ENCODE measurements around the gene FJX1. TPM values are rescaled to one million over a fixed set of nuclear protein-coding genes. Genes with fewer than 3 reads are reported as not detected.
"Not testable (repeated sequence)": the region's sequence is repeated elsewhere in the genome, so short reads cannot be mapped to it uniquely, and the experiment has no call there.

FJX1 gene
- polyA plus RNA-seq, 4 donors: 15.6 to 21.0 (median 17.8) TPM

DNA sequence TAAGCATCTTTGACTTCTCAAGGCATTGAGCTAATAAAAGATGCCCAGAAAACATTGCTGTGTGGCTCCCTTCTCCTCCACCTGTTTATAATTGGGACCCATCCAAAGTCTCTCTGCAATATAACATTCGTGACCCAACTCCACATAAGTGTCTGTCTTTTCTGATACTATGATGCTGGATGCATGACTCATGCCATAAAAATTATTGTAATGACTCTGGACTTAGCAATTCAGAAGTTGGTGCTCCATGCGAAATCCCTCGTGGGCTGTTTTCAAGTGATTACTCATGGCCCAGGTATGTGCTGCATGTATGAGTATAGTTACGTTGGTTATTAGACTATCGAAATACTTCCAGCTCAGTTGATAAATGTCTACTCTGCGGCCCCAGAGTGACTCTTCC, 11.7 kb downstream of the FJX1 start:
- no peak for DNase-seq (ENCODE audit: low read depth in 4 of 4, low spot score in 2 of 4)

DNA sequence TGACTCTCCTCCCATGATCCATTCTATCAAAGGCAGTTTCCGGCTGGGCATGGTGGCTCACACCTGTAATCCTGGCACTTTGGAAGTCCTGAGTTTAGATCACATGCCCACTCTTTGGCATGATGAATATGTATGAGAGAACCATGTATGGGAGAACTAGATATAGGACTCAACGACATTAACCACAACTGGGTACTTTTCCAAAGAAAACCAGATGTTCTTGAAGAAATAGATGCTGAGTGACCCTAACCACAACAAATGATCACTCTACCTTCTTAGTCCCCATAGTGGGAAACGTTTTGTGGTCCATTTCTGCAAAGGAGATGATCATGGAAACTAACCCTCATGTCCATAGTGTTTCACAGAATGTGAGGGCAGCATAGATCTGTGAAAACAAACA, 13.6 kb downstream of the FJX1 start:
- no peak for DNase-seq (ENCODE audit: low read depth in 4 of 4, low spot score in 2 of 4)

DNA sequence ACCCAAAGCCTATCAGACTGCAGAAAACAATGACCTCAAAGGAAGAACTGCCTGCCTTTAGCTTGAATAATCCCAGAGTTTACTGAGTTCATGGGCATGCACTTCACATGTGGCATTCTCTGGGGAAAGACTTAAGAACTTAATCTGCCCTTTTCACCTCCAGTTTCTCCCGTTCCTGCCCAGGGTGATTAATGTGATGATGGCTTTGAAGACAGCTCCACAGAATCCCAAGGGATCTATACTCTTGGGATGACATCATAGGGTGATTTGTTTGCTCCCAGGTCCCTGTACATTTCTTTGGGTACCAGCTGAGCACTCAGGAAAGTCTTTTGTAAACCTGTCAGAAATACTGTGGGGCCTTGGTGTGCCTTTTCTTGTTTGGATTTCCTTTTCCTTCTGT, 14.0 kb downstream of the FJX1 start:
- DNase-seq (ENCODE audit: low read depth in 4 of 4, low spot score in 2 of 4): no peak

DNA sequence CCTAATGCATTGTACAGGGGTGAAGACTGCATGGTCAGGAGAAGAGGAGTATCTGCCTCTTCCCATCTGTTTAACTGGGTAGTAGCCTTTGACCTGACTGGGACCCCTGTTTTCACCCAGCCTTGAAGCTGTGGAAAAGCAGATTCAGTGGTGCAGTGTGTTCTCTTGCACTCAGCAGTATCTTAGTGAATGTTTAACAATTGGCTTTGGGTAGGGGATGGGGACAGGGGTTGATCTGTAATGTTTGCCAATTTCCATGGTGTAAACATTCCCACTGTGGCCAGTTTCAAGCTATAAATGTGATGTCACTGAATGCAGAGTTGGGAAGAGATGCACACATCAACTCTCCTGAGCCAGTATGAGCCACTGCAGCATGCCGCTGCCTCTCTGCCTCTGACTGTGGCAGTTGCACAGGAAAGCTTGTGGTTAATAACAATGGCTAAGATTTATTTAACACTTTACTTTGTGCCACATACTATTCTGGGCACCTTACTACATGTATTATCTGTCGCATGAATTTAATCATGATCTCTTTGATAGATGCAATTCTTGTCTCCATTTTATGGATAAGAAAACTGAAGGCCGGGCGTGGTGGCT, 15.7 kb downstream of the FJX1 start:
- DNase-seq (ENCODE audit: low read depth in 4 of 4, low spot score in 2 of 4): no peak

DNA sequence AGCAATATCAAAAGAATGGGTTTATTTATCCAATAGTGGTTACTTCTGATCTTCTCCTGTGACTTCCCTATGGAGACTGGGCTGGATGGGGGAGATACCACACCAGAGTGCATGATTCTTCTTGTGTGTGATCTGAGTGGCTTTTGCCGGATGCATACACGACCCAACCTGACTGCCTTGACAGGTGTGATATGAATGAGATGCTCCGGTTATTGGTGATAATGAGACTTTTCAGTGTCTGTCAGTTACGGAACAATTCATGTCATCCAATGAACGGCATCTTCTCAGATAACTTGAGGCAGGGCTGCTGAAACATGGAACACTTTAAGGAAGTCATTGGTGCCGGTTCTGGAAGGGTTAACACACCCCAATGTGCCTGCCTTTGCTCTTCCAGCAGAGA, 17.7 kb downstream of the FJX1 start:
- no peak for DNase-seq (ENCODE audit: low read depth in 4 of 4, low spot score in 2 of 4)

DNA sequence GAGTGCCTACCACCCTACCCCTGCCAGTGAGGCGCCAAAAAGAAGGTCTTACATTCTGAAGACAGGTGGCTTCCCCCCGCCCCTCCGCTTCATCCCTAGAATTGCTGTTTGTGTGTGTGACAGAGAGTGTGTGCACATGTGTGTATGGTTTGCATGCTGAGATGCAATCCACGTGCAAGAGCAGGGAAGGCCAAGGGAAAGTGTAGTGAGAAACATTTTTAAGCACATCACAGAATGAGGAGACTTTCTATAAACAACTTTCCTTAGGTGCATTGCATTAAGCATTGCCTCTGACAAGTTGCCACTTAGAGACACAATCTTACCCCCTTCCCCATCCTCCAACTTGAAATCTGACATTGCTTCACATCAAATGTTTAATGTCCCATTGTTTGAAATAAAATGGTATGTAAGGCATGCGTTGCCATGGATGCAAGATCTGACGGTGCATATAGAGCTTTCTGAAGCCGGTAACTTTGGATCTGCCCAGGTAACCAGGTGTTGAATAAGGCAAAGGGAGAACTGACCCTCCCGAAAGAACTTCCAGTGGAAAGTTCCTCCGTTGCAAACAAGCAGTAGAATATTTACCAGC, 21.4 kb downstream of the FJX1 start:
- DNase-seq (ENCODE audit: low read depth in 4 of 4, low spot score in 2 of 4): no peak

DNA sequence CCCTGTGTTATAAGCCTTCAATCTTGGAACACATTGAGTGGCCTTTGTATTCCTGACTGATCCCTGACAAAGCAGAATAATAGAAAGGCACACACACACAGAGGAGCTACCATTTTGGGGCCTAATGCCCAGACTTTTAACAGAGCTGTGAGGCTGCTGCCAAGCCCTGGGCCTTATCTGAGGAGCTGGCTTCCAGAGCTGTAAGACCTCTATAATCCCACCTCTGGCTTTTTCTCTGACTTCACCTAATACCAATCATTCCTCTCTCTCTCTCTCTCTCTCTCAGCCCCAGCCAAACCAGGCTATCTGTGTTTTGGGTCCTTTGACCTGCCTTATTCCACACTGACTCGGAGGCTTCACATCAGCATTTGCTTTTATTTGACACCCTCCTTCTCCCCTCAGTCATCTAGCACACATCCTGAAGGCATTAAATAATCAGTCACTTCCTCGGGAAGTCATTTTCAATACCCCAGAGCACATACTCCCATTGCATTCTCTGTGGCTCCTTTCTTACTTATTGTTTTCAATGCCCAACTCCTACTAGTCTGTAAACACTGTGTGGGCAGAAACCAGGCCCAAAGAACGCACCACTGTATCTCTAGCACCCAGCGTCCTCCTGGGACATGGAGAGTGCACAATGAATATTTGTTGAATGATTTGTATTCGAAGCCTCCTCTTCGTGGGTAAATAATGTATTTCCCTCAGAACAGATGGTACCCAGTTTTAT, 23.1 kb downstream of the FJX1 start:
- DNase-seq (ENCODE audit: low read depth in 4 of 4, low spot score in 2 of 4): no peak

DNA sequence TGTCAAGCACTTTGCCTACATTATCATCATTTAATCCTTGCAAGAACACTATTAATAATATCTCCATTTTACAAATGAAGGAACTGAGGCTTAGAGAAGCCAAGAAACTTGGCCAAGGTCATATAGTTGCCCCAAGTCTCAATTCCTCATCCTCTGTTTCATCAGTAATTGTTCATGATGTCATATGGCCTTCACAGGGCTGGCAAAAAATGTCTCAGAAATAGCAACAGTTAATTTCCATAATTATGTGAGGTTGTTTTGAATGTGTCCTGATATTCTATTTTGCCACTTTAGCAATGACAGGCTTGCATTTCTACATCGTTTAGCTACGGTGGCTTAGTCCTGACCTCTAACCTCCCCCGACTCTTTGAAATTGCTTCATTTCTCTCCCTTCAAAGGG, 23.7 kb downstream of the FJX1 start:
- DNase-seq (ENCODE audit: low read depth in 4 of 4, low spot score in 2 of 4): no peak

DNA sequence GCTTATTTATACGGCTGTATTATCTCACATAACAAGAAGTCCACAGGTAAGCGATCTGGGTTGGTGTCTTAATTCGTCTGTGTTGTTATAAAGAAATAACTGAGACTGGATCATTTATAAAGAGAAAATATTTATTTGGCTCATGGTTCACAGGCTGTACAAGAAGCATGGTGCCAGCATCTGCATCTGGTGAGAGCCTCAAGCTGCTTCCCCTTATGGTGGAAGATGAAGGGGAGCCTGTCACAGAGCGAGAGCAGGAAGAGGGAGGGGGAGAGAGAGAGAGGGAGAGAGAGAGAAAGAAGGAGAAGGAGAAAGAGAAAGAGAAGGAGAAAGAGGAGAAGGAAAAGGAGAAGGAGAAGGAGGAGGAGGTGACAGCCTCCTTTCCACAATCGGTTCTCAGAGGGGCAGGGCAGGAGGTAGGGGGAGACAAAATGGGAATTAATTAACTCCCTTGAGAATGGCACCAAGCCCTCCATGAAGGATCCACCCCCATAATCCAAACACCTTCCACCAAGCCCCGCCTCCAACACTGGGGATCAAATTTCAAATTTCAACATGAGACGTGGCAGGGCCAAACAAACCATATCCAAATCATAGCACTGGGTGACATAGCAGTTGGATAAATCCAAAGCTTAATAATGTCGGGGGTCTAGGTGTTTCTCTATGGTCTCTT, 29.3 kb downstream of the FJX1 start:
- DNase-seq (ENCODE audit: low read depth in 4 of 4, low spot score in 2 of 4): no peak

DNA sequence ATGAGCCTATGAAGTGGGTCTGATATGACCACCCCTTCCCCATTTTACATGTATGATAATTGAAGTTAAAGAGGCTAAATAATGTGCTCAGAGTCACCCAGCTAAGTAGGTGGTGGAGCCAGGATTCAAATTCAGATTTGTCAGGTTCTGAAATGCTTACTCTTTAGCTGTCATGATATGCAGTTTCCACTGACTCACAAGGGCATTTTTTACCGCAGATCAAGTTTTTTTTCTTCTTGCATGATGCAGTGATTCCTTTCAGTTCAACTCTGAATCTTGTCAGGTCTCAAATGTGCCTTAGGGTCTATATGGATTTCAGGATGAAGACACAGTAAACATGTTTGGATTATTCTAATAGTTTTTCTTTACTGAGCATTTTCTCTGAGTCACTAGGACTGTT, 31.7 kb downstream of the FJX1 start:
- no peak for DNase-seq (ENCODE audit: low read depth in 4 of 4, low spot score in 2 of 4)

DNA sequence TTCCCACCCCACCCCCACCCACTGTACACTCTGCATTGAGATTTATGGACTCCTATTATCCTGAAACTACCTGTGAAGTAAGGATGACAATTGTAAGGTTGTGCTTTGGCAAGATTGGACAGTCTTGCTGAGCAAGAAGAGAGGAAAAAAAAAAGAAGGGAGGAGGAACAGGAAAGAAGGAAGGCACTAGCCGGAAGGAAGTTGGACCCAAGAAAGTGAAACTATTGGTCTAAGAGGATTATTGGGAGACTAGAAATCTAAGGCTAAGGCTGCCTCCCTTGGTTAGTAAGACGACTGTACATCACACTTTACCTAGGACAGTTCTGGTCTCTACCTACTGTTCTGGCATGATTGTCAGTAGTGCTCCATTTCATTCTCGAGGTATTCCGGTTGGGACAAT, 32.2 kb downstream of the FJX1 start:
- no peak for DNase-seq (ENCODE audit: low read depth in 4 of 4, low spot score in 2 of 4)

DNA sequence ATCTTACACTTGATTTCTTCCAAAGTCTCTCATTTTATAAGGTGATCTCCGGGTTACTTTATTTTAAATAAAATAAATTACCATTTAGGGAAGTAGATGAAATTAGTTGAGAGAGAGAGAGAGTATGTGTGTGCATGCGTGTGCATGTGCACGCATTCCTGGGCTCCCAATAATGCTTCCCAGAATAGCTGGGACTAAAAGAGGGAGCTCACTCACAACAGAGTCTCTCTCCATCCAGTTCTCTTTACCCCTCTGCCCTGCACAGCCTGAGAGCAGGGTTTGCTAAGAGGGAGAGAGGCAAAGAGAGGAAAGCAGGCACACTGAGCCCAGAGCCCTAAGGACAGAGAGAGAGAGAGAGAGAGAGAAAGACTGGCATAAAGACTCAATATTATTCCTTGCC, 33.0 kb downstream of the FJX1 start:
- DNase-seq (ENCODE audit: low read depth in 4 of 4, low spot score in 2 of 4): no peak

DNA sequence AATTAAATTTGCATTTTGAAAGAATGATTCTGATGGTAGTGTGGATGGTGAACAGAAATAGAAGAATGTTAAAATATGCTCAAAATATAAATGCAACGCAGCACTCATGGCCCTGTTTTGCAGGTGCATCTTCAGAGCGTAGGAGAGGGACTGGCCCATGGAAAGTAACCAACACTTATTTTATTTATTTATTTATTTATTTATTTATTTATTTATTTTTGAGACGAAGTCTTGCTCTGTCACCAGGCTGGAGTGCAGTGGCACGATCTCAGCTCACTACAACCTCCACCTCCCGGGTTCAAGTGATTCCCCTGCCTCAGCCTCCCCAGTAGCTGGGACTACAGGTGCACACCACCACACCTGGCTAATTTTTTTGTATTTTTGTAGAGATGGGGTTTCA, 34.5 kb downstream of the FJX1 start:
- not testable (repeated sequence) for DNase-seq (ENCODE audit: low read depth in 4 of 4, low spot score in 2 of 4)

DNA sequence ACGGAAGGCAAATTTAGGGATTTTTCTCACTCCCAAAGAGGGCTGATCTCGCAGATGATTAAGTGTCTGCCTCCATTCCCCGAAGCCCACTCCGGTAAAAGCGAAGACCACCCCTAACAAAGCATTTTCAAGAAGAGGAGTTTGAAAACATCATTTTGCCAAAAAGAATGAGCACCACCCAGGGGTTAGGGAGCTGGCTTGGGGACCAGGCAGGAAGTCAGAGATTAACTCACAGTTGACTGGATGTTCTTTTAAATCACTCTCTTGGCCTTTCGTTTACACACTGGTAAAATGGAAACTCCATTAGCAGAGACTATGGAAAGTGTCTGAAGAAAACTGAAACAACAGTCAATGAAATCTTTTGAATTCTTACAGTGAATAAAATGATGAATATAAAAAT, 36.5 kb downstream of the FJX1 start:
- DNase-seq (ENCODE audit: low read depth in 4 of 4, low spot score in 2 of 4): no peak

DNA sequence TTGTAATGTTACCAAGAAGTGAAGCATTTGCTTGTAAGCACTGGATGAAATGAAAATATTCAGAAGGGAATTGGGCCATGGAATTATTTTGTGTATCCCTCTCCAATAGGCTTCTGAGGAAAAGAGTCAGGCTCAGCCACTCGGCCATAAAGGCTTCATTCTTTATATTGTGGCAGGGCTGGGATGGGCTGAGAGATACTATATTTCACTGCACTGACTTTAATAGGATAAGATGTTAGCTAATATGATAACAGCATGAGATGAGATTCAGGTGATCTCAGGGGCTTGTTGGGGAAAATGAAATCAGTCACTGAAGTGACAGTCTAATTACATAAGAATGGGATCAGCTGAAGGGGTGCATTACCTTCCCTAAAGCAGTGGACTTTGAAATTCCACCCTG, 37.0 kb downstream of the FJX1 start:
- DNase-seq (ENCODE audit: low read depth in 4 of 4, low spot score in 2 of 4): no peak

DNA sequence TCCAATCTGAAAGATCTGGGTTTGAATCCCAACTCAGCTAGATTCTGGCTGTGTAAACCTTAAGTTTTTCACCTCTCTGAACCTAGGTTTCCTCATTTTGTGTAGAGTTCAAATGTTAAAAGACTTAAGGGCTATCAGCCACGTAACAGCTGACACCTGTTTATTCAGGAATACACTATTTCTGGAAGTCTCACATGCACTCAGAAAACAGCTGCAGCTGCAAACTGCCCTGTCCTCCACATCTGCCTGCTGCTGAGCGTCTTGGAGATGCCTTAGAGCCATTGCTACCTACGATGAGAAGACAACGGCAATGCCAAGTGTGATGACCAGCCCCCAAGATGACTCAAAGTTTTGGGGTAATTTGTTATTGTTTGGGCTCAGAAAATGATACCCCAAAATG, 37.6 kb downstream of the FJX1 start:
- DNase-seq (ENCODE audit: low read depth in 4 of 4, low spot score in 2 of 4): no peak

DNA sequence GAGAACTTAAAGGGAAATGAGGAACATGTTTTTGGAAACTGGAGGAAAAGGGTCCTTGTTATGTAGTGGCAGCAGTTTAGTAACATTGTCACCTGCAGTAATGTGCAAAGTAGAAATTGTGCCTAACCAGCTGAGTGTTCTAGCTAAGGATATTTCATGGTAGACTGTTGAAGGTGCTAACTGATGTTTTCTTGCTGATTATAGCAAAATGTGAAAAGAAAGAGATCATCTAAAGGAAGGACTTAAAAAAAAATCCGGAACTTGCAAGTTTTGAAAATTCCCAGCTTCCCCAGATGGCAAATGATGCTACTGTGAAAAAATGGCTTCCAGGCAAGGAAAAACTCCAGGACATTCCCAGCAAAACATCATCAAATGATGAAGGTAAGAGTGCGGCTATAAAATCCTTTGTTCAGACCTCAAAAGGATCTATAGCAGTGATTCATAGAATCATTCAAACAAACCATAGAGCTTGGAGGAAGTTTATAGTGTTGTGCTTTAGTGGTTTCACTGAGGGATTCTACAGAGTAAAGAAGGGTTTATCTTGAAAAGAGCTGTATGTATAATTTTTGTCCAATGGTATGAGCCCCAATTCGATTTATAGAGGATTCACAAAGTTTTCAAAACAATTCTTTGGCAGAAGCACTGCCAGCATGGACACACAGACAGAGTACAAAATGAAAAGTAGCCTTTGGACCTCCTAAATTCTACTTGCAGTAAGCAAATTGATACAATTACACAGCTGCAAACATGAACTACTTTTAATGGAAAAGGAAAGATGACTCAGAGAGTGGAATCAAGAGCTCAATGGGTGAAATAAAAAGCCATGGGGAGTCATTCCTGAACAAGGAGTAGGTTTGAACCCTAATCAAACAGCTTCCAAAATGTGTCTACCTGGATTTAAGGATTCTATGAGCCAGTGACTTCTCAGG, 40.0 kb downstream of the FJX1 start:
- DNase-seq (ENCODE audit: low read depth in 4 of 4, low spot score in 2 of 4): no peak

DNA sequence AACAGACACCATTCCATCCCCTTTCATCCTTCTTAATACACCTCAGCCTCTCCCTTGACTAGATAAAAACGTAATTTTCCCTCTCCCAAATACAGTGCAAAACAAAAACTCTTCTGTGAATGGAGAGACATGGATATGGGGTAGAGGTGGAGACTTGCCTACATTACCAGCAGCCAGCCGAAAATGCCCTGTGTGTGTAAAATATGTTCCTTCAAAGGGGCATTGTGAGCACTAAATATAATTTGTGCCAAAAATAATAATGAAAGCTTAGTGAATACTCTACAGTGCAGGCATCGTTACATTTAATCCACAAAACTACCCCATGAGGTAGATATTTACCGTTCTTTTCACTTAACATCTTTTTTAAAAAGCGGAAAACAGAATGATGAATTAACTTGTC, 43.3 kb downstream of the FJX1 start:
- DNase-seq (ENCODE audit: low read depth in 4 of 4, low spot score in 2 of 4): no peak

DNA sequence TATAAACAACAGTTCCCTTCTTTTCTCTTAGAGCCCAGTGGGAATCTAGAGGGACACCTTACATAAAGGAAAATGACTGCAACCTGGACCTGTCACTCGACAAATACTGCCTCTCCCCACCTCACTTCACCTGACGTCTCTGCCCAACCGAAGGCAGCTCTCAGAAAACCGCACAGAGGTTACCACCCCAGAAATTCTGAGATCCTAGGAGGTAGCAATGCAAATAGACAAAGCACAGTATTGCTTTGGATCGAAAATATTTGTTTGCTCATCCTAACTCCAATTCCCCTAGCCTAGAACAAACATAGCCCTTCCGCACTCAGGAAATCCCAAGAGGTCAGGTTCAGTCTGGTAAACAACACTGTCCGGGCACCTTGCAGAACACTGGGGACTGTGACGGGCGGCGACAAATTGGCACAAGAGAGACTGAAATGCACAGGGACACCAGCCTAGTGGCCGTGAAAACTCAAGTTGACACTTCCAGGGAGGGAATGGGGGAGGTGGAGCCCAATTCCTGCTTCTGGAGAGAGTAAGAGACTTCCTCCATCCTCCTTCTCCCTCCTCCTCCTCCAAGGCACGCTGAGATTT, 43.9 kb downstream of the FJX1 start:
- DNase-seq (ENCODE audit: low read depth in 4 of 4, low spot score in 2 of 4): peak in 2 of 4 donors; percentile 74 to 78

DNA sequence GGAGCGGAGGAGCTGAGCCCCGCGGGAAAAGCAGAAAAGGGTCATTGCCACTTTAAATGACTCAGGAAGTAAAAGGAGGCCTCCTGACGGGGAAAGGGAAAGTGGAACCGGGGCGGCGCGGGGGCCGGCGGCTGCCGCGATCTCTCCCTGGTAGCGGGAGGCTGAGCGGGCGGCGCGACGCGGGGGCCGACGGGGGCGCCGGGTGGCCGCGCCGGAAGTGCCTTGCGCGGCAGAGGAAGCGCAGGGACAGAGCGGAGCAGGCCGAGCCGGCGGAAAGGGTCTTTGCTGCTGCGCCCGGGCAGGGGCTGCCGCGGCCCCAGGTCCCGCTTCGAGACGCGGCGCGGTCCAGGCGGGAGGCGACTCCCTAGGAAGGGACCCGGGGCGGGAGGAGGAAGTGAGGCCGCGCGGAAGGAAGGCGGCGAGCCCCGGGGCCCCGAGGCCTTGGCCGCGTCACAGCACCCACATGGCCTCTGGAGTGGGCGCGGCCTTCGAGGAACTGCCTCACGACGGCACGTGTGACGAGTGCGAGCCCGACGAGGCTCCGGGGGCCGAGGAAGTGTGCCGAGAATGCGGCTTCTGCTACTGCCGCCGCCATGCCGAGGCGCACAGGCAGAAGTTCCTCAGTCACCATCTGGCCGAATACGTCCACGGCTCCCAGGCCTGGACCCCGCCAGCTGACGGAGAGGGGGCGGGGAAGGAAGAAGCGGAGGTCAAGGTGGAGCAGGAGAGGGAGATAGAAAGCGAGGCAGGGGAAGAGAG, 44.6 kb downstream of the FJX1 start, which contains the start of gene TRIM44:
Gene TRIM44, plus strand, starts transcription at position 127 of the 759 bp plus-strand sequence. Its CDS starts 337 bp downstream, at position 464.
- peak in 2 of 4 donors; percentile 46 to 79 for DNase-seq (ENCODE audit: low read depth in 4 of 4, low spot score in 2 of 4)

Data from left renal cortex interstitium (tissue), 4 donors.